ENCODE data around the gene TMEM190. TPM values are rescaled to one million over a fixed set of nuclear protein-coding genes. Genes with fewer than 3 reads are reported as not detected.
A peak's percentile ranks its signal among the peaks of the same experiment; 100 is the strongest.

TMEM190 gene
- total RNA-seq, 1 experiment from 2014 or later = 0.74 TPM

DNA sequence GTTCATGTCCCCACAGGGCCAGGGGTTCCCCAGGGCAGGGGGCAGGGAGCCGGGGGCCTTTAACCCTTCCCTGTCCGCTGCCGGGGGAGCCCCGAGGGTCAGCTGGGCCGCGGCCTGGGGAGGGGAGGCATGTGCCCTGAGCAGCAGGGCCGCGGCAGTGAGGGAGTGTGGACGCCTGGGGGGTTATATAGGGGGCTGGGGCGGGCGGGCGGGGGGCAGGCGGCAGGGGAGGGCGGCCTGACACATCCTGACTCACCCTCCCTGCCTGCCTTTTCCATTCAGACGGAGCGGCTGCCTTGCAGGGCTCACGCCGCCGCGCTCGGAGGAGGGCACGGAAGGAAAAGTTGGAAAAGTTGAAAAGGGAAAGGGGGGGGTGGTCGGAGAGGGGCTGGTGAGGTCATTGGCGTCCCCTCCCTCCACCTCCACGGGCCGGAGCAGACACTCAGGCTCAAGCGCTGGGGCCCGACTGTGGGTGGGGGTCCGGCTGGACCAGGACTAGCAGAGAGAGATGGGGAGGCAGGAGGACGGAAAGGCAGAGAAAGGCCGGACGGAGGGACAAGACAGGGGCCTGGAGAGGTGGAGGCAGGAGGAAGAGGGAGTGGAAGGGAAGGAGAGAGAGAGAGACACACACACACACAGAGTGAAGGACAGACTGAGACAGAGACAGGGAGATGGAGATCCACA, 6.2 kb upstream of the TMEM190 start, which contains the start of gene IL11:
IL11 (minus strand) TSS at position 159 of the 684 bp plus-strand sequence; CDS start at position 6, 153 bp downstream.
- Histone ChIP-seq H3K27ac (ENCODE audit: low read length) (0 out of 2 replicates have a peak within 1 kb of the TSS, but pooled peaks have one; percentile 13), H3K4me3 (ENCODE audit: low read depth in 2 of 2, low read length in 2 of 2) (peak within 1 kb of the TSS; percentile 42 to 70), H3K27me3 (ENCODE audit: control insufficient read depth, insufficient read depth, low read length) (no peaks in the 10 kb centered on the region), H3K9me3 (ENCODE audit: control insufficient read depth, insufficient read depth, low read depth, low read length) (no peaks in the 10 kb centered on the region), H3K36me3 (ENCODE audit: control insufficient read depth, insufficient read depth, low read length) (no peaks in the 10 kb centered on the region), H3K4me1 (ENCODE audit: control insufficient read depth, insufficient read depth, low read length) (peaks cover 32% of the 10 kb centered on the region)
- TF ChIP-seq, protein P1, sequence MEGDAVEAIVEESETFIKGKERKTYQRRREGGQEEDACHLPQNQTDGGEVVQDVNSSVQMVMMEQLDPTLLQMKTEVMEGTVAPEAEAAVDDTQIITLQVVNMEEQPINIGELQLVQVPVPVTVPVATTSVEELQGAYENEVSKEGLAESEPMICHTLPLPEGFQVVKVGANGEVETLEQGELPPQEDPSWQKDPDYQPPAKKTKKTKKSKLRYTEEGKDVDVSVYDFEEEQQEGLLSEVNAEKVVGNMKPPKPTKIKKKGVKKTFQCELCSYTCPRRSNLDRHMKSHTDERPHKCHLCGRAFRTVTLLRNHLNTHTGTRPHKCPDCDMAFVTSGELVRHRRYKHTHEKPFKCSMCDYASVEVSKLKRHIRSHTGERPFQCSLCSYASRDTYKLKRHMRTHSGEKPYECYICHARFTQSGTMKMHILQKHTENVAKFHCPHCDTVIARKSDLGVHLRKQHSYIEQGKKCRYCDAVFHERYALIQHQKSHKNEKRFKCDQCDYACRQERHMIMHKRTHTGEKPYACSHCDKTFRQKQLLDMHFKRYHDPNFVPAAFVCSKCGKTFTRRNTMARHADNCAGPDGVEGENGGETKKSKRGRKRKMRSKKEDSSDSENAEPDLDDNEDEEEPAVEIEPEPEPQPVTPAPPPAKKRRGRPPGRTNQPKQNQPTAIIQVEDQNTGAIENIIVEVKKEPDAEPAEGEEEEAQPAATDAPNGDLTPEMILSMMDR (IDR thresholded peaks at IDR 0.05) = no peak
- TF ChIP-seq SIN3A (IDR thresholded peaks at IDR 0.05; ENCODE audit: borderline replicate concordance, insufficient read depth, low read depth, low read length) = no peak
- TF ChIP-seq, protein P2, sequence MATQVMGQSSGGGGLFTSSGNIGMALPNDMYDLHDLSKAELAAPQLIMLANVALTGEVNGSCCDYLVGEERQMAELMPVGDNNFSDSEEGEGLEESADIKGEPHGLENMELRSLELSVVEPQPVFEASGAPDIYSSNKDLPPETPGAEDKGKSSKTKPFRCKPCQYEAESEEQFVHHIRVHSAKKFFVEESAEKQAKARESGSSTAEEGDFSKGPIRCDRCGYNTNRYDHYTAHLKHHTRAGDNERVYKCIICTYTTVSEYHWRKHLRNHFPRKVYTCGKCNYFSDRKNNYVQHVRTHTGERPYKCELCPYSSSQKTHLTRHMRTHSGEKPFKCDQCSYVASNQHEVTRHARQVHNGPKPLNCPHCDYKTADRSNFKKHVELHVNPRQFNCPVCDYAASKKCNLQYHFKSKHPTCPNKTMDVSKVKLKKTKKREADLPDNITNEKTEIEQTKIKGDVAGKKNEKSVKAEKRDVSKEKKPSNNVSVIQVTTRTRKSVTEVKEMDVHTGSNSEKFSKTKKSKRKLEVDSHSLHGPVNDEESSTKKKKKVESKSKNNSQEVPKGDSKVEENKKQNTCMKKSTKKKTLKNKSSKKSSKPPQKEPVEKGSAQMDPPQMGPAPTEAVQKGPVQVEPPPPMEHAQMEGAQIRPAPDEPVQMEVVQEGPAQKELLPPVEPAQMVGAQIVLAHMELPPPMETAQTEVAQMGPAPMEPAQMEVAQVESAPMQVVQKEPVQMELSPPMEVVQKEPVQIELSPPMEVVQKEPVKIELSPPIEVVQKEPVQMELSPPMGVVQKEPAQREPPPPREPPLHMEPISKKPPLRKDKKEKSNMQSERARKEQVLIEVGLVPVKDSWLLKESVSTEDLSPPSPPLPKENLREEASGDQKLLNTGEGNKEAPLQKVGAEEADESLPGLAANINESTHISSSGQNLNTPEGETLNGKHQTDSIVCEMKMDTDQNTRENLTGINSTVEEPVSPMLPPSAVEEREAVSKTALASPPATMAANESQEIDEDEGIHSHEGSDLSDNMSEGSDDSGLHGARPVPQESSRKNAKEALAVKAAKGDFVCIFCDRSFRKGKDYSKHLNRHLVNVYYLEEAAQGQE (IDR thresholded peaks at IDR 0.05; ENCODE audit: insufficient read depth in 1 of 2, low read depth in 2 of 2, low read length in 1 of 2) = no peak
- TF ChIP-seq POLR2AphosphoS5 (IDR thresholded peaks at IDR 0.05; ENCODE audit: low read depth, low read length) = no peak
- TF ChIP-seq TCF7L2 (IDR thresholded peaks at IDR 0.05; ENCODE audit: low read depth, low read length) = no peak
- POLR2A ChIA-PET = no interaction called here
- CTCF ChIA-PET = no interaction called here
- ATAC-seq = peak; percentile 9; the same call in 1 of the 2 replicates
- no peak for DNase-seq (ENCODE audit: low read depth, low spot score)
- in situ Hi-C loops (cut with HindIII; ENCODE audit: low pct_unique_long_range_greater_than_20kb, low sequenced_read_pairs) = no loop called here
- no TSS peak for BruUV-seq (replicated peaks)
- intact Hi-C loops (cut with micrococcal nuclease; ENCODE audit: unreplicated experiment) = loop anchor here (10.0 kb wide), 1 partner anchor 76 kb away; no protein-coding TSS in a partner anchor

GRCh38 chr19:55372316-55373081, 4.1 kb upstream of the TMEM190 start:
- CTCF ChIA-PET = no interaction called here
- Histone ChIP-seq H3K27ac (ENCODE audit: low read length) (peak overlapping the region; percentile 6; the same call in 1 of the 2 replicates), H3K27me3 (ENCODE audit: control insufficient read depth, insufficient read depth, low read length) (no peaks in the 10 kb centered on the region), H3K9me3 (ENCODE audit: control insufficient read depth, insufficient read depth, low read depth, low read length) (no peaks in the 10 kb centered on the region), H3K4me1 (ENCODE audit: control insufficient read depth, insufficient read depth, low read length) (peaks cover 47% of the 10 kb centered on the region), H3K4me3 (ENCODE audit: low read depth in 2 of 2, low read length in 2 of 2) (no peak overlapping the region), H3K36me3 (ENCODE audit: control insufficient read depth, insufficient read depth, low read length) (no peaks in the 10 kb centered on the region)
- intact Hi-C loops (cut with micrococcal nuclease; ENCODE audit: unreplicated experiment) (loop anchor here (10.0 kb wide), 1 partner anchor 78 kb away; no protein-coding TSS in a partner anchor), in situ Hi-C loops (cut with HindIII; ENCODE audit: low pct_unique_long_range_greater_than_20kb, low sequenced_read_pairs) (no loop called here)
- DNase-seq (ENCODE audit: low read depth, low spot score) (no peak), ATAC-seq (no peak)
- TF ChIP-seq POLR2AphosphoS5 (IDR thresholded peaks at IDR 0.05; ENCODE audit: low read depth, low read length) (no peak), TCF7L2 (IDR thresholded peaks at IDR 0.05; ENCODE audit: low read depth, low read length) (no peak), SIN3A (IDR thresholded peaks at IDR 0.05; ENCODE audit: borderline replicate concordance, insufficient read depth, low read depth, low read length) (no peak)
- TF ChIP-seq, protein P2 (IDR thresholded peaks at IDR 0.05; ENCODE audit: insufficient read depth in 1 of 2, low read depth in 2 of 2, low read length in 1 of 2) = no peak
- TF ChIP-seq, protein P1 (IDR thresholded peaks at IDR 0.05) = no peak
- POLR2A ChIA-PET = interaction anchor here (0.5 kb wide), 1 partner anchor 163 kb away, joined by 3 read pairs; no protein-coding TSS in a partner anchor
- BruUV-seq (replicated peaks) = no TSS peak
